Measurements from ENCODE around the gene MTOR.
A peak's percentile ranks its signal among the peaks of the same experiment; 100 is the strongest.
"Not testable (repeated sequence)": the region's sequence is repeated elsewhere in the genome, so short reads cannot be mapped to it uniquely, and the experiment has no call there.

MTOR gene

DNA sequence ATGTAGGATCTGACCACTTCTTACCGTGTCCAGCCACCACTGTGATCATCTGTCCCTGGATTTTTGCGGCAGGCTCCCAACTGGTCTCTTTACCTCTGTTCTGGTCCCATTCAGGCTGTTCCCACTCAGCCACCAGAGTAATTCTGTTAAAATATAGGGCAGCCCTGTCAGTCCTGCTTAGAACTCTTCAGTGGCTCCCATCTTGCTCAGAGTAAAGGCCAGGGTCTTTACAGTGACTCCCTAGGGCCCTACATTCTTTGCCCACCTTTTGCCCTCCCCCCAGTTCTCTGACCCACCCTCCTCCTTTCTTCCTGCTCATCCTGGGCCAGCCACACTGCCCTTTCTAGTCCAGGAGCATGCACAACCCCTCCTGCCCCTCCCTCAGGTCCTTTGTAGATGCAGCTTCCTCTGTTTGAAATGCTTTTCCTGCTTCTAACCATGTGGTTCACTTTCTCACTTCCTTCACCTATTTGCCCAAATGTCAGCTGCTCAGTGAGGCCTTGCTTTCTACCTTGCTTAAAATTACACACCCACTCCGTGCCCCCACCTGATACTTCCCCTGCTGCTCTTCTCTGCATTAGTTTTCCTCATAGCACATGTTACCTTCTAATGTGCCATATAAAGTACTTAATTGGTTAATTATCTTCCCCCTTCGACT is 18.5 kb upstream of the MTOR start:
- no peak for DNase-seq (ENCODE audit: low spot score)

GRCh38 chr1:11279630-11280029 is 17.3 kb upstream of the MTOR start:
- DNase-seq (ENCODE audit: low spot score) = no peak

DNA sequence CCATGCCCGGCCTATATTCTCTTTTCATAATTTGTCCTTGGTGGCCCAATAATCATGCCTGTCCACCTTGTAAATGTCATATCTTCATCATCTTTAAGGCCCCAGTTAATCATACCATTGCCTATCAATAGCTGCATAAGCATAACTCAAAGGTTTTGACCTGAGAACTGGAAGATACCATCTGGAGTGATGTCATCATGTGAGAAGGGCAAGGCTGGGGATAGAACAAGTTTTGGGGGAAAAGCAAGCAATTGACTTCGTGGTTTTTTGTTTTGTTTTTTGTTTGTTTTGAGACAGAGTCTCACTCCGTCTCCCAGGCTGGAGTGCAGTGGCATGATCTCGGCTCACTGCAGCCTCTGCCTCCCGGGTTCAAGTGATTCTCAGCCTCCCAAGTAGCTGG is 16.8 kb upstream of the MTOR start:
- no peak for DNase-seq (ENCODE audit: low spot score)

- DNase-seq (ENCODE audit: low spot score) = no peak
These were observed 11.4 kb upstream of the MTOR start for GRCh38 chr1:11273595-11274234.

GRCh38 chr1:11272832-11273594 is 10.7 kb upstream of the MTOR start, which contains the start of gene UBIAD1:
Gene UBIAD1 (plus strand): TSS chr1:11273198. CDS start chr1:11273532, 334 bp downstream.
- peak; percentile 97 for DNase-seq (ENCODE audit: low spot score)

DNA sequence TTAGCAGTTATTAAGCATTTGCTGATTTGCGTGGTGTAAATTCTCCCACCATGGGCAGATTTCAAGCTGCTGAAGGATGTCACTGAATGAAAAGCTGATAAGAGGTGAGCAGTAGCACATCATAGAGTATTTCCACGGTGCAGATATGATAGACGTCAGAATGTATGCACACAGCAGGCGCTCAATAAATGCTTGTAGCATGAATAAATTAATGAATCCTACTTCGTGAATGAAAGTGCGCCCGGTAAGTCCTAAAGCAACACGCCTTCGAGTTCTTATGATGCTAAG is 10.1 kb upstream of the MTOR start:
- no peak for DNase-seq (ENCODE audit: low spot score)

DNA sequence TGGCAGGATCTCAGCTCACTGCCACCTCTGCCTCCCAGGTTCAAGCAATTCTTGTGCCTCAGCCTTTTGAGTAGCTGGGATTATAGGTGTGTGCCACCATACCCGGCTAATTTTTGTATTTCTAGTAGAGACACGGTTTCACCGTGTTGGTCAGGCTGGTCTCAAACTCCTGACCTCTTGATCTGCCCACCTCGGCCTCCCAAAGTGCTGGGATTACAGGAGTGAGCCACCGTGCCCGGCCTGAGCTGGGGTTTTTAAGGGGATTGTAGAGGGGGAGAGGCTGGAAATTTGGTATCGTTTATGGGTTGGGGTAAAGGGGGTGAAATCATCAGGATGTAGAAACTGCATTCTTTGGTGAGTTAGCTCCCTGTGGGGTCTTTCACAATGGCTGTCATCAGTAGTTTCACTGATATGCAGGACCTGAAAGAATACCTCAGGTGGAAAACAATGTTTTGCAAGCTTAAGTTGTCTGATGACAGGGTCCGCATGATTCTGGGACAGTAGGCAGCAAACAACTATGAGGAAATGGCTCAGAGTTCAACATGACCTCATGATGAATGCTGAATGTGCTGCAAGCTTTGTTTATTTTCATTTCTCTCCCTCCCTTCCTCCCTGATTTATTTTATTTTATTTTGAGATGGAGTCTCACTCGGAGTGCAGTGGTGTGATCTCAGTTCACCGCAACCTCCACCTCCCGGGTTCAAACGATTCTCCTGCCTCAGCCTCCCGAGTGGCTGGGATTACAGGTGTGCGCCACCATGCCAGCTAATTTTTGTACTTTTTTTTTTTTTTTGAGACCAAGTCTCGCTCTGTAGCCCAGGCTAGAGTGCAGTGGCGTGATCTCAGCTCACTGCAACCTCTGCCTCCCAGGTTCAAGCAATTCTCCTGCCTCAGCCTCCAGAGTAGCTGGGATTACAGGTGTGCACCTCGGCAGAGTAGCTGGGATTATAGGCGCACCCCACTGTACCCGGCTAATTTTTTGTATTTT is 5.3 kb upstream of the MTOR start:
- not testable (repeated sequence) for DNase-seq (ENCODE audit: low spot score)

DNA sequence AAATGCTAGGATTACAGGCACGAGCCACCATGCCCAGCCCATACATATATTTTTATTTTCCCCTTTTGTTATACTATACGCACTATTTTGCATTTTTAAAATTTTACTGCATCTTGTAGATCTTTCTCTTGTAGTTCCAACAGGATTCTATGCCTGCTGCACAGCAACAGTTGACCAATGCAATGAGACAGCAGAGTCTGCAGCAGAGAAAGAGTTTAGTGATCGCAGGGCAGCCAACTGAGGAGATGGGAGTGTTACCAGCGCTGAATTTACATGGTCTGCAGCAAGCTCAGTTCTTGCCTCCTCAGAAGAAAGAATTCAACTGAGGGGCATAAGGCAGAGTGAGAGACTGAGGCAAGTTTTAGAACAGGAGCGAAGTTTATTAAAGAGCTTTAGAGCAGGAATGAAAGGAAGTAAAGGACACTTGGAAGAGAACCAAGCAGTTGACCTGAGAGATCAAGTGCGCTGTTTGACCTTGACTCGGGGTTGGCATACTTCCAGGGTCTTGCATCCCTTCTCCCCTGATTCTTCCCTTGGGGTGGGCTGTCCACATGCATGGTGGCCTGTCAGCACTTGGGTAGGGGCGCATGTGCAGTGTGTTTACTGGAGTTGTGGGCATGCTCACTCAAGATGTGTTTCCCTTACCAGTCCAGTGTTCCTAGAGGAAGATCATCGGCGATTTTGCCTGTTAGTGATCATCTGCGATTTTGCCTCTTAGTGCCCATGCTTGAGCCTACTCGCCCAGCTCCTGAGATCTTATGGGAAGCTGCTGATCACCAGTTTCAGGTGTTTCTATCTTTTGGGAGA is 4.1 kb upstream of the MTOR start:
- DNase-seq (ENCODE audit: low spot score) = no peak

GRCh38 chr1:11256299-11256698 is 6.1 kb downstream of the MTOR start:
- no peak for DNase-seq (ENCODE audit: low spot score)

DNA sequence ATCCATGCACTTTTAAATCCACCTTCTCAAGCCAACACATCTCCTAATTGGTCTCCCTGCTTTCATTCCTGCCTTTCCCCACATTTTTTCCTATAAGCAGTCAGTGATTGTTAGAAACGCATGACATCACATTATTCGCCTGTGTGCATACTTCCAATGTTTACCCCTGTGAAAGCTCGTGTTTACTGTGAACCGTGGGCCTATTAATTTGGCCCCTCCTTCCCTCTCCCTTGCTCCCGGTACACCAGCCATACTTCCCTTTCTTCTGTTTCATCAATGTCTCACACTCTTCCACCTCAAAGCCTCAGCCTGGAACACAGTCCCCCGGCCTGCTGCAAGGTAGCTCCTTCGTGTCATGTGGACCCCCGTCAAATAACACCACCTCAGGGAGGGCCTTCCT is 9.1 kb downstream of the MTOR start:
- no peak for DNase-seq (ENCODE audit: low spot score)

DNA sequence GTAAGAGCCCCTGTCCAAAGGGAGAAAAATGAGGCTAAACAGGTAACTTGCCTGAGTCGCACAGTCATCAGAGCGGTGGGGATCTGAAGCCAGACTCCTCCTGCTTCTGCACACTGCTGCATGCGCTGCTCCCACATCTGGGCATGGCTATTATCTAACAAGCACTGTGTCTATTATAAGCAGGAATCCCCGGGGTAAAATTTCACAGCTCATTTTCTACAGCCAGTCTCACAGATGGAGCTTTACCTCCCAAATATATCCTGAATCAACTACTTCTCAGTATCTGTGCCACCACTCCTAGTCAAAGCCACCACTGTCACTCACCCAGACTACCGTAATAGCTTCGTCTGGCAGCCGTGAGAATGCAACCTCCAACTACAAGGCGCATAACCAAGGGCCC is 9.8 kb downstream of the MTOR start:
- no peak for DNase-seq (ENCODE audit: low spot score)

GRCh38 chr1:11248169-11248568 is 14.2 kb downstream of the MTOR start:
- DNase-seq (ENCODE audit: low spot score) = no peak

DNA sequence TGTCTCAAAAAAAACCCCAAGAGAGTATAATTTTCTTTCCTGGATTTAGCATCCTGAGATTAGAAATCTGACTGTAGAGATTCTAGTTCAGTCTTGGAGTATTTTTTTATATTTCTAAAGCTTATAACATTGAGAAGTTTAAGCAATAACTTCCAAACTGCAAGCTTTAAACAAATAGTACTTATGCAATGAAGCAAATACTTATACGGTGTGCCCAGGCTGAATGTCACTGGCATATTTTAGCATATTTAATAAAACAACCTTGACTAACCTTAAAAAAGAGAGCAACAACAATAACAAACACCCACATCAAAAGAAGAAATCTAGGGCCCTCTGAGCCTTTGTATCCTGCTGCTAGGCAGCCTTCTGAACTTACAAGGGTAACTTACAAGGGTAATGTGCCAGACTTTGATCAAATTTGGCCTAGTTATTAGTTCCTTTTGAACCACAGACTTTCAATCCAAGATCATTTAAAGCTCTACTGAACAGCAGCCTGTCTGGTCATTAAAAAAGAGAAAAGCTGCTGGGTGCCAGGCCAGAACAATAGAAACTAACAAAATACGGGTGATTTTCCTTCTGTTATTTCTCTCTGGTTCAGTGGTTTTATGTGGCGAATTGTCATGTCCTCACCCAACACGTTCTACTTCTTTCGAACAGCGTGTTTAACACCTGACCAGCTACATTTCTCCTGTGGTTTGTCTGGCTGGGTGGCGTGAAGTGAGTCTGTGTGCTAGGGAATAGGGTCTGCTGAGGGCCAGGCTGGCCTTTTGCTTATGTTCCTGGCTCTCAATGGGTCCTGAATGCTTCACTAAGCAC is 16.2 kb downstream of the MTOR start:
- no peak for DNase-seq (ENCODE audit: low spot score)

- DNase-seq (ENCODE audit: low spot score) = no peak
These were observed 17.1 kb downstream of the MTOR start for GRCh38 chr1:11245248-11245647.

DNA sequence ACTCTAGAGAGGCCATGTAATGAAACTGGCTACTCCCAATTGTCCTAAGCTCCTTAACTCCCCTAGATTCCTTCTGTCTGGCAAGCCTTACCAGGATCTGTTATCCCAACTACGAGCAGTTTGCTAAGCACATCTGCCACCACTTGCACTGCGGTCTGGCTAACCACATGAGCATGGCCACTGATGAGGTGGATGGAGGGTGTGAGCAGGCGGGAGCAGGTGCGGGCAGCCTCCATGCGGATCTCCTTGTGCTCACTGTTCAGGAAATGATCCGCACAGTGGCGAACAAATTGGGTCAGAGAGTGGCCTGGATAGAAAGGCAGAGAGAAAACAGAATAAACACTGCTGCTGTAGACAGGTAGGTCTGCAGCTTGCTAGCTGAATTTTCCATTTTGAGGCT is 24.0 kb downstream of the MTOR start:
- no peak for DNase-seq (ENCODE audit: low spot score)

DNA sequence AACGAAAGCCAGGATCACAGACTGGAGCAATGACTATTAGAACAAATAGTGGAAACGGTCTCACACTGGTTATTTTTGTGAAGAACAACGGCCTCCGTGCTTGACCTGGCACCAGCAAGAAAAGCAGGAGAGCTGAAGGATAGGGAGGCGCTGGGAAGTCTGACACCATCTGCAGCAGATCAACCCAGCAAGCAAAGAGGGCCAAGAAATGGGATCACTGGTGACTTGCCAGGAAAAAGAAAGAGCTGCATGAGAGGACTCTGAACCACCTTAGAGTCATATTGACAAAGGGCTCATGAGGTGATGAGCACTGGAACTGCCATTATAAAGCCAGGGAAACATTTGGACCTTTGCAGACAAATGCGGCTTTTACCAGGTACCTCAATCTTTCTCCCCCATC is 25.0 kb downstream of the MTOR start:
- DNase-seq (ENCODE audit: low spot score) = no peak

- no peak for DNase-seq (ENCODE audit: low spot score)
These were observed 29.1 kb downstream of the MTOR start for GRCh38 chr1:11233208-11233607.

GRCh38 chr1:11229203-11229602 is 33.1 kb downstream of the MTOR start:
- no peak for DNase-seq (ENCODE audit: low spot score)

DNA sequence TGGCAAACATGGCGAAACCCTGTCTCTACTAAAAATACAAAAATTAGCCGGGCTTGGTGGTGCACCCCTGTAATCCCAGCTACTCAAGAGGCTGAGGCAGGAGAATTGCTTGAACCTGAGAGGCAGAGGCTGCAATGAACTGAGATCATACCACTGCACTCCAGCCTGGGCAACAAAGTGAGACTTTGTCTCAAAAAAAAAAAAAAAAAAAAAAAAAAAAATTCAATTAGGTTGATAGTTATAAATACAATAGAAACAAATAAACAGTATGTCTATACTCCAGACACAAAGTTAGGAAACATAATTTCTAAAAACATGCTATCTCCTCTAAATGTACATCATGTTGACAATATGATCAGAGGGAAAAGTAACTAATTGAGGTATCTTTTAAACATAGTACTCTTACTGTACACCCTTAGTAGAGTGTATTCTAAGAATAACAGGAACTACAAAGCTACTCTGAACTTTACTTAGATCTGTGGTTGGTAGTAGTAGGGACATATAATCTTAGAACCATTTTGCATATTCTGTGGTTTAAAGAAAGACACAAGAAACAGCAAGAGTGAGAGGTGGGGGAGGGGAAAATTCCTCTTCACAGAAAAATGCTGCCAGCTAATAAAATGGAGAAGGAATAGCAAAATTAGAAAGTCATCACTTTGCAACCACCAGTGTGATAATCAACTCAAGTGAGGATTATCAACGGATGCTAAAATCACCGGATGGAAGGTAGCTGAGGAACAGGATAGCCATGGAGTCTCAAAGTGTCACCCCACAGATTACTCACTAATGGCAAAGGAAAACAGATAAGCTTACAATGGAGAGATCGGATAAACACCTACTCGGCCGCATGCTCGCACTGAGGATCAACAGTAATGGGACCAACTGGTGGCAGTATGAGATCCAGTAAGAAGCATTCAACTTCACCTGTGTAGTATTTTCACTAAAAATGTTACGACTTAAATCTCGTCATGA is 35.0 kb downstream of the MTOR start:
- DNase-seq (ENCODE audit: low spot score) = no peak

All from AG08395 (cell line).